ENCODE data around the gene HERC2.

DNA sequence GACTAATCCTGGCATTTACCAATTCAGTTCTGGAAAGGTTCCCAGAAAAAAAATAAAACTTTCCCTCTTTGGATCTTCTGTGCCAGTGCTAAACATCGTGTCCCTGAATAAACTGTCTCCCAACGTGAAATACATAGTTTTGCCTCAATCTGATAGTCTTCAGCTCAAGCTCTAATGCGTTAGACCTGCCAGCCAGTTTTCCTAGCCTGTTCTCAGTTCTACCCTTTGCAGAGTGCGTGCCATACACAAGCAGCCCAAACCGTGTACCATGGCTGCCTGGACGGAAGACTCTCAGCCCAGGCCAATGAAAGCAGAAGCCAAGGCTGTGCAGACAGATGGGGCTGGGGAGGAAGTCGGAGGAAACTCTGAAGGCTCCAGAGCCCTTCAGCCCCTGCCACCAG, 211.5 kb downstream of the HERC2 start:
- TF ChIP-seq, protein P1, sequence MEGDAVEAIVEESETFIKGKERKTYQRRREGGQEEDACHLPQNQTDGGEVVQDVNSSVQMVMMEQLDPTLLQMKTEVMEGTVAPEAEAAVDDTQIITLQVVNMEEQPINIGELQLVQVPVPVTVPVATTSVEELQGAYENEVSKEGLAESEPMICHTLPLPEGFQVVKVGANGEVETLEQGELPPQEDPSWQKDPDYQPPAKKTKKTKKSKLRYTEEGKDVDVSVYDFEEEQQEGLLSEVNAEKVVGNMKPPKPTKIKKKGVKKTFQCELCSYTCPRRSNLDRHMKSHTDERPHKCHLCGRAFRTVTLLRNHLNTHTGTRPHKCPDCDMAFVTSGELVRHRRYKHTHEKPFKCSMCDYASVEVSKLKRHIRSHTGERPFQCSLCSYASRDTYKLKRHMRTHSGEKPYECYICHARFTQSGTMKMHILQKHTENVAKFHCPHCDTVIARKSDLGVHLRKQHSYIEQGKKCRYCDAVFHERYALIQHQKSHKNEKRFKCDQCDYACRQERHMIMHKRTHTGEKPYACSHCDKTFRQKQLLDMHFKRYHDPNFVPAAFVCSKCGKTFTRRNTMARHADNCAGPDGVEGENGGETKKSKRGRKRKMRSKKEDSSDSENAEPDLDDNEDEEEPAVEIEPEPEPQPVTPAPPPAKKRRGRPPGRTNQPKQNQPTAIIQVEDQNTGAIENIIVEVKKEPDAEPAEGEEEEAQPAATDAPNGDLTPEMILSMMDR (IDR thresholded peaks at IDR 0.05) = no peak
- no peak for TF ChIP-seq POLR2A (IDR thresholded peaks at IDR 0.05)

Measured in tibial nerve (tissue), 3 donors.